Measurements from ENCODE around the gene AMDHD1.
A peak's percentile ranks its signal among the peaks of the same experiment; 100 is the strongest.

AMDHD1 gene

GRCh38 chr12:95996034-95996658 is 53.0 kb downstream of the AMDHD1 start, which contains the start of gene HAL:
Gene HAL (minus strand): TSS chr12:95996344. CDS start chr12:95995910, 434 bp downstream.
- DNase-seq, result no peak

GRCh38 chr12:95997276-95997675 is 54.1 kb downstream of the AMDHD1 start:
- DNase-seq, result no peak

DNA sequence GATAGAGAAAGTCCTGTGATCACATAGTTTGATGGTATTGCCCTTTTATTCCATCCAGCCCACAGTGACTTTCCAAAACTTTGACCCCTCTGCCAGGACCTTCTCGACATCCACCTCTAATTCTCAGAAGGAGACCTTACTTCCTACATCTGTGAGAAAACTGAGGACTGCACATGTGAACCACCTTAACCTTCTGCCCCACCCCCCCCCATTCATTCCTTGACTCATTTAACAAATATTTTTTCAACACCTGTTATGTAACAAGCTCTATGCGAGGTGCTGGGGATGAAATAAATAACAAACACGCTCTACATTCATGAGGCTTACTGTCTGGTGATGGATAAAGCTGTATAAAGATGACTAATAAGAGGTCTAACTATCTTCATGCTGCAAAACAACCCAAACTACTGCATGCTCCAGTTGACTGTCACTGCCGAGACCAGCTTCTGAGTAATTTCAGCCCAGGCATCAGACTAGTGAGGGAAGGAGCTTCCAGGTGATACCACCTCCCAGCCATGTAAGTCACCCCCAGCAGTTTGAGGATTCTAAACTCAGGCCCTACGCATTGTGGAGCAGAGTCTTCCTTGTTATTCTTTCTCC is 54.9 kb downstream of the AMDHD1 start:
- no peak for DNase-seq

DNA sequence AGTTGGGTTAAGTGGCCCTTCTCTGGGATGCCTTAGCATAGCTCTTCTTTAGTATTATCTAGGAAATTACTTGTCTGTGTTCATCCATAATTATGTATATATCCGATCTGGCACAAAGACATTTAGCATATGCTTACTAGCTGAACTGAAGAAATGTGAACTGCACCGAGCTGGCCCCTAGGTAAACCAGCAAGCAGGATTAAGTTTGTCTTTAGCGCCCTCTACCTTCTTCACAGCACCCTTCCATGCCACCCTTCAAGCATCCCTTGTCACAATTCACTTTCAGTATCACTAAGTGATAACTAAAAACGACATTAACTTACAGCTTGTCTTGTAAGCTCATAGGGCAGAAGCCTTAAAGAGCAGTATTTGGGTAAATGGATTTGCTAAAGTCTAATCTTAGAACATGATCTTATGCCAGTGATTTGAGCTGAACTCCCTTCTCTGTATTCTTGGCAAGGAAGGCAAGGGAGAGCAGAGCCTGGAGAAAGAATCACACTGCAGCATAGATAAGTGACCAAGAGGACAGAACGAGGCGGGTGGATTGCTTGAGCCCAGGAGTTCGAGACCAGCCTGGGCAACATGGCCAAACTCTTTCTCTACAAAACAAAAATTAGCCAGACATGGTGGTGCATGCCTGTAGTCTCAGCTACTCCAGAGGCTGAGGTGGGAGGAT is 55.6 kb downstream of the AMDHD1 start:
- DNase-seq, result peak; percentile 59

- DNase-seq, result no peak
Observed at GRCh38 chr12:95999484-95999883, 56.4 kb downstream of the AMDHD1 start.

DNA sequence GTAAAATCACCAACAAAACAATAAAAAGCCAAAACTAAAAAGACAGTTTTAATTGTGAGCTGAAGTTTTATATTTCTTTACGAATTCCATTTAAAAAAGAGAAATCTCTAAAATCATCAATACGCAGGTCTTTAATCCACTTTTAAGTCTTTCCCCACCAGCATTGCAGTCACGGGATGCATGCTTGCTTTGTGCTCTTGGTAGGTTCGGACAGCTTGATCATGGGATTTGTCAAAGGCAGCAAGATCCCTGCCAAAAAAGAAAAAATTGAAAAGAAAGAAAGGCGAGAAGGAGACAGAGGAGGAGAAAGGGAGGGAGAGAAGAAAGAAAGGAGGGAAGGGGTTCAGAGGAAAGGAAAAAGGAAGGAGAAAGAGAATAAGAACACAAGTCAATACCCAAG is 57.7 kb downstream of the AMDHD1 start:
- no peak for DNase-seq

GRCh38 chr12:96006727-96007126 is 63.6 kb downstream of the AMDHD1 start:
- DNase-seq, result no peak

- no peak for DNase-seq
Observed at GRCh38 chr12:96007729-96008128, 64.6 kb downstream of the AMDHD1 start.

GRCh38 chr12:96014943-96015599 is 71.9 kb downstream of the AMDHD1 start:
- DNase-seq, result no peak

- no peak for DNase-seq
Observed at GRCh38 chr12:96015672-96016071, 72.5 kb downstream of the AMDHD1 start.

All from activated CD4-positive, alpha-beta T cell treated with anti-CD3 and anti-CD28 coated beads for 48 hours (primary cell).